ENCODE data around the gene FZD7.

Gene FZD7

DNA sequence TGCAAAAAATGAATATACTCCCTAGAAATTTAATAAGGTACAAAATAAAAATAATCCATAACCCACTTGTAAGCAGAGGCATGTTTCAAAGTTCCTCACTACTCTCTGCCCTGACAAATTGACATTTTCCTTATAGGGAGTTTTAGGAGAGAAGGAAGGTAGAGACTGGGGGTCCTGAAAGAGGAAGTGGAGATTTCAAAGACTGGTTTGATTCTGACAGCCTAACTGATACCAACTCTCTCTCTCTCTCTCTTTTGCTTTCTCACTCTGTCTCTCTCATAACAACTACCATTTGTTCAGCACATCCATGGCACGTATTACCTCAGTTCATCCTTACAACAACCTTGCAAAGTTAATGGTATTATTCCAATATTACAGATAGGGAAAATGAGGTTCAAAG is 18.6 kb downstream of the FZD7 start:
- H3K4me1 Mint-ChIP-seq (ENCODE audit: low read depth): no peaks in the 10 kb centered on the region
- no peak for DNase-seq (ENCODE audit: low spot score)
- no peaks in the 10 kb centered on the region for H3K36me3 Mint-ChIP-seq (ENCODE audit: low read depth)
- H3K27ac Mint-ChIP-seq: no peak overlapping the region
- H3K9me3 Mint-ChIP-seq: no peaks in the 10 kb centered on the region
- H3K4me3 Mint-ChIP-seq: no peak overlapping the region
- H3K27me3 Mint-ChIP-seq (ENCODE audit: low read depth): peaks cover 41% of the 10 kb centered on the region

DNA sequence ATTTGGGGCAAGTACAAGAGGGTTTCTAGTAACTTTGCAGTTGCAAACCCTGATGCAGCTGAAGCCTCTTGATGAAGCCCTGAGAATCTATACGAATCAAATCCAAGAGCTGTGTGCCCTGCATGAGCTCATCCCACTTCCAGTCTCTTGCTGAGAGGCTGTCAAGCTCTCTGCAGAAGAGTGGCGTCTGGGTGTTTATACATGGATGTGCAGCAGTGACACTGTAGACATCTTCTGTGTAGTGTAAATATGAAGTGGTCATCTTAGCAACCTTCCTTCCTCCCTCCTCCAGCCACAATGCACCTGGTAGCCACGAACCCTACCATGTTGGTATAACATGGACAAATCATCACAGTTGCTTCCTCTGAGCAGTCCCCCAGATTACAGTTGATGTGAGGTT is 21.0 kb downstream of the FZD7 start:
- H3K9me3 Mint-ChIP-seq: no peaks in the 10 kb centered on the region
- H3K4me1 Mint-ChIP-seq (ENCODE audit: low read depth): no peaks in the 10 kb centered on the region
- peaks cover 46% of the 10 kb centered on the region for H3K27me3 Mint-ChIP-seq (ENCODE audit: low read depth)
- no peak overlapping the region for H3K27ac Mint-ChIP-seq
- DNase-seq (ENCODE audit: low spot score): no peak
- no peaks in the 10 kb centered on the region for H3K36me3 Mint-ChIP-seq (ENCODE audit: low read depth)
- no peak overlapping the region for H3K4me3 Mint-ChIP-seq

DNA sequence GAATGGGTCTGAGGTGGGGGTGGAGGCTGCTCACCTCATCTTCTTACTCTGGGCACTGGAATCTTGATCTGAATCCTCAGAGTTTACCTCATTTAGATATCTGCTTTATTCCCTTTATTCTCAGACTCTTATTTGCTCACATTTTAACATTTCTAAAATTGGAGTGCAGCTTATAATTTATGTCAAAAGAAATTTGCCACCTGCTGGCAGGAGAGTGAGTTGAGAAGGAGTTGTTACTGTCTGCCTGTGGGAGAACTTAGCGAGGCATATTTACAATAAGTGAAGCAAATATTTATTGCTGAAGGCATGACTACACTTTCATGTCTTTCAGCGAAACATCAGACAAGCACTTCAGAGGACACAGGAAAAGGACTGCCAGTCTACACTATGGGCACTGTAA is 23.0 kb downstream of the FZD7 start:
- Mint-ChIP-seq H3K27ac (no peak overlapping the region), H3K9me3 (no peaks in the 10 kb centered on the region), H3K4me1 (ENCODE audit: low read depth) (no peaks in the 10 kb centered on the region), H3K4me3 (no peak overlapping the region), H3K36me3 (ENCODE audit: low read depth) (no peaks in the 10 kb centered on the region), H3K27me3 (ENCODE audit: low read depth) (peaks cover 38% of the 10 kb centered on the region)
- DNase-seq (ENCODE audit: low spot score): no peak

DNA sequence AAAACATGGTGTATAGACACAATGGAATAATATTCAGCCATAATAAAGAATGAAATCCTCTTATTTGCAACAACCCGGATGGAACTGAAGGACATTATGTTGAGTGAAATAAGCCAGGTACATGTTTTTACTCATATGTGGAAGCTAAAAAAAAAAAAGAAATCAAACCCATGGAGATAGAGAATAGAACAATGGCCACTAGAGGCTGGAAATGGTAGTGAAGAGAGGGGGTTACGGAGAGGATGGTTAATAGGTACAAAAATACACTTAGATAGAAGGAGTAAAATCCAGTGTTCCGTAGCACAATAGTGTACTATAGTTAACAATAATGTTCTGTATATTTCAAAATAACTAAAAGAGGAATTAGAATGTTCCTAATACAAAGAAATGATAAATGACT is 26.6 kb downstream of the FZD7 start:
- Mint-ChIP-seq H3K27ac (no peak overlapping the region), H3K4me3 (no peak overlapping the region), H3K27me3 (ENCODE audit: low read depth) (peaks cover 23% of the 10 kb centered on the region), H3K36me3 (ENCODE audit: low read depth) (no peaks in the 10 kb centered on the region), H3K4me1 (ENCODE audit: low read depth) (no peaks in the 10 kb centered on the region), H3K9me3 (no peaks in the 10 kb centered on the region)
- no peak for DNase-seq (ENCODE audit: low spot score)

DNA sequence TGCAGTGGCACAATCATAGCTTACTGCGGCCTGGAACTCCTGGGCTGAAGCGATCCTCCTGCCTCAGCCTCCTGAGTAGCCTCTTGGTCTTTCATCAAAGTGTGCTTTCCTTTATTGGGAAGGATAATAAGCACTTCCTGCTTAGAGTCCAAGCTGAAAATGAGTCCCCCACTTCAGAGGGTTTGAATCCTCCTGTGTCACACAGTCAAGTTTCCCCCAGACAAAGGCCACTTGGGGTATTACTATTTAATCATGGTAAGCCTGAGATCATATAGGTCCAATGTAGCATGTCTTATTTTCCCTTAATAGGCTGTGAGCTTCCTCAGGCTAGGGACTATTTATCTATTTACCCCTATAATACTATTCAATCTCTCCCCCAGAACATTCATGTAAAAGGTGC is 28.0 kb downstream of the FZD7 start:
- Mint-ChIP-seq H3K27ac (no peak overlapping the region), H3K4me1 (ENCODE audit: low read depth) (no peaks in the 10 kb centered on the region), H3K27me3 (ENCODE audit: low read depth) (peaks cover 17% of the 10 kb centered on the region), H3K36me3 (ENCODE audit: low read depth) (no peaks in the 10 kb centered on the region), H3K4me3 (no peak overlapping the region), H3K9me3 (no peaks in the 10 kb centered on the region)
- DNase-seq (ENCODE audit: low spot score): no peak

DNA sequence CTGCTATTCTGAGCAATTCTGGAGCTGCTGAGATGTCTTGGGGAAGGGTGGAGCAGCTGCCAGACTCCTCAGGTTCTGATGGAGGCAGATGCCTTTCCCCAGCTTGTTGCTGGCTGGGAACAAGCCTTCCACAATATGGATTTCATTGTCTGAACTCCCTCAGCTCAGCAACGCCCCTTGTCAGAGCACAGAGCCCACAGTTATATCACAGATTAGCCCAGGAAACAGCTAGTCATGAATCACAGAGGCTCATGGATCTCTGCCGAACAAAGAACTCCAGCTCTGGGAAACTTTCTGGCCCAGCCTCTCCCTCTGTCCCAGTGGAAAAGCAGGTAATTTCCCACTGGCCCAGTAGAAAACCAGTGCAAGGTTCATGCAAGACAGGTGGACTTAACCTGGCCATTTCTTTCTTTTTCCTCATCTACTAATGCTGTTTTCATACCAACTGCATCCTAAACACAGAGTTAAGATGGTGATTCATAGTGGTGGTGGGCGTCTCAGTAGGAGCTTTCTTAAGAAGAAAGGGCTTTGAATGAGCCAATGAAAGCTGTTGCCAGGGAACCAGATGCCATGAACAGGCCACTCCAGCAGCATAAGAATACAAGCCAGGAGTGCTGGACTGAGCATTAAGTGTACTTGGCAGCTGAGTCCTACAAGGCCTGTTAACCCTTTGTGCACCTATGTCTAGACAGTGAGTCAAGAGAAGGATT is 30.7 kb downstream of the FZD7 start:
- Mint-ChIP-seq H3K27ac (no peak overlapping the region), H3K36me3 (ENCODE audit: low read depth) (no peaks in the 10 kb centered on the region), H3K9me3 (no peaks in the 10 kb centered on the region), H3K4me1 (ENCODE audit: low read depth) (no peaks in the 10 kb centered on the region), H3K27me3 (ENCODE audit: low read depth) (peaks cover 8% of the 10 kb centered on the region), H3K4me3 (no peak overlapping the region)
- DNase-seq (ENCODE audit: low spot score): no peak

DNA sequence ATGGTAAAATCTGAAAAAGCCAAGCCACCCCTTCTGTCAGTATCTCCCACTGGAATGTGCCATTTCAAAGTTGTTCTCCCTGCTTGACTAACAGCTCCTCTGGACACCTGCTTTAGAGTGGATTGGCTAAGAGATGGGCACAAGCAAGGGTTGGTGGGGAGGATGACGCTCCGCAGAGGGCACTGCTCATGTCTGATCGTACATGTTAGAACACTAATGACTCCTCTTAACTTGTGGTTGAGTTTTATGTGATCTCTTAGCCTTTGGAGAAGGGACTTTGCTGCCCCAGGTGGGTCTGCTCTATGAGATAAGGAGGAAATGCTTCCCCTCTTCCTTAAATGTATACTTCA is 31.2 kb downstream of the FZD7 start:
- no peak for DNase-seq (ENCODE audit: low spot score)
- no peaks in the 10 kb centered on the region for H3K4me1 Mint-ChIP-seq (ENCODE audit: low read depth)
- H3K27ac Mint-ChIP-seq: no peak overlapping the region
- H3K36me3 Mint-ChIP-seq (ENCODE audit: low read depth): no peaks in the 10 kb centered on the region
- peaks cover 5% of the 10 kb centered on the region for H3K27me3 Mint-ChIP-seq (ENCODE audit: low read depth)
- H3K4me3 Mint-ChIP-seq: no peak overlapping the region
- no peaks in the 10 kb centered on the region for H3K9me3 Mint-ChIP-seq

DNA sequence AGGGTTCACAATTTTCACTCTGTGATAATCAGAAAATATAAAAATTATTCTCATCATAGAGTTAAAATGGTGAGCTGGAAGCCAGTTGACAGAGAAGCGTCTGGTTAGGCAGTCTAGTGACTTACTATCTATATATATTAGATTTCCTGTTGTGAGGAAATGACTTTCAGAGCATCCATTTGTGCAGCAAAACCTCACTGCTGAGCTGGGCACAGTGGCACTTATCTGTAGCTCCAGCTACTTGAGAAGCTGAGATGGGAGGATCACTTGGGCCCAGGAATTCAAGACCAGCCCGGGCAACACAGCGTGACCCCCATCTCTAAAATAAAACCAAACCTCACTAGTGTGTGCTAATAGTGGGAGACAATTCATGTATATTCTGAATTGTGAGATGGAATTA is 32.2 kb downstream of the FZD7 start:
- no peaks in the 10 kb centered on the region for H3K9me3 Mint-ChIP-seq
- DNase-seq (ENCODE audit: low spot score): no peak
- no peaks in the 10 kb centered on the region for H3K4me1 Mint-ChIP-seq (ENCODE audit: low read depth)
- H3K27me3 Mint-ChIP-seq (ENCODE audit: low read depth): no peaks in the 10 kb centered on the region
- H3K27ac Mint-ChIP-seq: no peak overlapping the region
- H3K36me3 Mint-ChIP-seq (ENCODE audit: low read depth): no peaks in the 10 kb centered on the region
- no peak overlapping the region for H3K4me3 Mint-ChIP-seq

DNA sequence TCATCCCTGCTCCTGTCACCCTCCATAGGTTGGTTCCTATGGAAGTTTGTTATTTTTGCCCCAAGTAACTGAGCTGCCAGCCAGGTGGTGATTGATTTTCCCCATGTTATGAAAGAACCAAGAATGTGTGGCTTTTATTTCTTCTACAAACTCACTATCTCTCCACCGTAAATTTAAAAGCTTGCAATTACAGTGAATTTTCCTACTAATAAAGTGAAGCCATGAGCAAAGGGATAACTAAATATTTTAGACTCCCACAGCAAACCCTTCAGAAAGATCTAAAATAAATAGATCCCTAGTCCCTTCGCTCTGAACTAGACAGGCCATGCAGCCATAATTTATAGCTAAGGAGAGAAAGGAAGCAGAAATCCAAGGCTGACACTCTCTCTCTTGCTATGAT is 33.2 kb downstream of the FZD7 start:
- Mint-ChIP-seq H3K4me3 (no peak overlapping the region), H3K9me3 (no peaks in the 10 kb centered on the region), H3K4me1 (ENCODE audit: low read depth) (no peaks in the 10 kb centered on the region), H3K36me3 (ENCODE audit: low read depth) (no peaks in the 10 kb centered on the region), H3K27ac (no peak overlapping the region), H3K27me3 (ENCODE audit: low read depth) (no peaks in the 10 kb centered on the region)
- DNase-seq (ENCODE audit: low spot score): no peak

DNA sequence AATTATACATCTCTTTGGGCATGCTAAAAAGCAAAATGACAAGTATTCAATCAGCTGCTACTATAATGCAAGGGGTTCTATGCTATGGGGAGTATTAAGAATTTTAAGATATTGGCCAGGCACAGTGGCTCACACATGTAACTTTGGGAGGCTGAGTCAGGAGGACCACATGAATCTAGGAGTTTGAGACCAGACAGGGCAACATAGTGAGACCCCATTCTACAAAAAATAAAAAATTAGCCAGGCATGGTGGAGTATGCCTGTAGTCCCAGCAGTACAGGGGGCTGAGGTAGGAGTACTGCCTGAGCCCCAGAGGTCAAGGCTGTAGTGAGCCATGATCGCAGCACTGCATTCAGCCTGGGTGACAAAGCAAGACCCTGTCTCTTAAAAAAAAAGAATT is 33.9 kb downstream of the FZD7 start:
- Mint-ChIP-seq H3K9me3 (no peaks in the 10 kb centered on the region), H3K27me3 (ENCODE audit: low read depth) (no peaks in the 10 kb centered on the region), H3K36me3 (ENCODE audit: low read depth) (no peaks in the 10 kb centered on the region), H3K27ac (no peak overlapping the region), H3K4me1 (ENCODE audit: low read depth) (no peaks in the 10 kb centered on the region), H3K4me3 (no peak overlapping the region)
- DNase-seq (ENCODE audit: low spot score): no peak

DNA sequence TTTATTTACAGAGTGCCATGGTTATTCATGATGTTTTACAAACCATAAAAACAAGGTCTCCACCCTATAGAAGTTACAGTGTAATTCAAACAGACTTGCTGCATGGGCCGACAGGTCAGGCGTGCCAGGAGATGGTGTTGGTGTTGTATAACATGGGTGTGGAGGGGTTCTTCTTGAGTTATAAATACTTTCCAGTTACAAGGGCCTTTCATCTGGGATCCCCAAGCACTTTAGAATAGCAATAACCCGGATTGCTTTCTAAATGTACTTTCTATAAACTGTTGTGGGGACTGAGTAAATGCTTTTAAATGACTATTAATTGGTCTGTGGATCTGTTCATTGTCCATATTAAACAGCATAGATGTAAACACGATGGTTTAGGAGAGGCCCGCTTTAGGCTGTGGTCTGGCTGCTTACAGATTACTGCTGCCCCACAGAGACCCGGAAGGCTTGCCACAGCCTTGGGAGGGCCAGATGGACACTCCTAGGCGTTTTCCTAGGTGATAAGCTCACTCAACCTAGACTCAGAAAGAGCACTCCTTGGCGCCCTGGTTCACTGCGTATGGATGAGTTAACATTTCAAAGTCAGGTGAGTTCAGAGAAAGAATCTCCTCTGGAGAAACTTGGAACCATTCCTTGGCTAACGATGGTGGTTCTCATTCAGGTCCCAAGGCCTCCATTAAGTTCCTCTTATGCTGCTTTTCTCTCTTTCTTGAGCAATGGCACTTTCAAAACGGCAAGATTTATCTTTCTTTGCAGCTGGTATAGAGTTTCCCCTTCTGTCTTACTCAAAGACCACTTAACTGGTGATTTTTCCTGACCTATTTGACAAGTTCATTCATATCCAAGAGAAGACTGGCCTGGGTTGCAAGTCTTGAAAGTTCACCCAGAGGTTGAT is 35.8 kb downstream of the FZD7 start:
- Mint-ChIP-seq H3K36me3 (ENCODE audit: low read depth) (no peaks in the 10 kb centered on the region), H3K4me1 (ENCODE audit: low read depth) (no peaks in the 10 kb centered on the region), H3K27ac (no peak overlapping the region), H3K27me3 (ENCODE audit: low read depth) (no peaks in the 10 kb centered on the region), H3K4me3 (no peak overlapping the region), H3K9me3 (no peaks in the 10 kb centered on the region)
- DNase-seq (ENCODE audit: low spot score): no peak

DNA sequence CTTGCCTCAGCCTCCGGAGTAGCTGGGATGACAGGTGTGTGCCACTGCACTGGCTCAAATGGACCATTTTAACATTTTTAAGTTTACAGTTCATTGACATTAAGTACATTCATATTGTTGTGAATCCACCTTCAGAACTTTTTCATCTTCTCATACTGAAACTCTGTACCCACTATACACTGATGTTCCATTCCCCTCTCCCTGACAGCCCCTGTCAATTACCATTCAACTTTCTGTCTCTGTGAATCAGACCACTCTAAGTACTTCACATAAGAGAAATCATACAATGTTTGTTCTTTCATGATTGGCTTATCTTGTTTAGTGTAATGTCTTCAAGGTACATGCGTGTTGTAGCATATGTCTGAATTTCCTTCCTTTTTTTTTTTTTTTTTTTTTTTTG is 37.5 kb downstream of the FZD7 start:
- Mint-ChIP-seq H3K36me3 (ENCODE audit: low read depth) (no peaks in the 10 kb centered on the region), H3K4me1 (ENCODE audit: low read depth) (no peaks in the 10 kb centered on the region), H3K27me3 (ENCODE audit: low read depth) (peaks cover 3% of the 10 kb centered on the region), H3K27ac (no peak overlapping the region), H3K9me3 (no peaks in the 10 kb centered on the region), H3K4me3 (no peak overlapping the region)
- no peak for DNase-seq (ENCODE audit: low spot score)

DNA sequence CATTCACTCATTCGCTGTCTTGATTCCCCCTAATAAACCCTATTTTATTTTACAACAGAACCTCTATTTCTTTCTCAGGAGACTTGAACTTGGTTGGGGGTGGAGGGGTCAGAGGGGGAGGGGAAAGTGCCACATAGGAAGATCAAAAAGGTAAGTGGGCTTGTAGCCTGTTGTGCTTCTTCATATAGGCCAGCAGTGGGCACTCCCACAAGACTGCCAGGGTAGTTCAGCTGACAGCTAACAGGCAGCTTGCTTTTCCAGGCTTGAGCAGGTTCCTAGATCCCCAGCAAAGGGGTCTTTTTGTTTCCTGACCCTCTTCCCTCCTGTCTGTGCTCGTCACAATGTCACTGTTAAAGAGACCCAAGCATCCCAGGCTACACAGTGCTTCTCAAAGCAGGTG is 38.6 kb downstream of the FZD7 start:
- Mint-ChIP-seq H3K27me3 (ENCODE audit: low read depth) (peaks cover 5% of the 10 kb centered on the region), H3K27ac (no peak overlapping the region), H3K9me3 (no peaks in the 10 kb centered on the region), H3K36me3 (ENCODE audit: low read depth) (no peaks in the 10 kb centered on the region), H3K4me3 (no peak overlapping the region), H3K4me1 (ENCODE audit: low read depth) (no peaks in the 10 kb centered on the region)
- DNase-seq (ENCODE audit: low spot score): no peak

DNA sequence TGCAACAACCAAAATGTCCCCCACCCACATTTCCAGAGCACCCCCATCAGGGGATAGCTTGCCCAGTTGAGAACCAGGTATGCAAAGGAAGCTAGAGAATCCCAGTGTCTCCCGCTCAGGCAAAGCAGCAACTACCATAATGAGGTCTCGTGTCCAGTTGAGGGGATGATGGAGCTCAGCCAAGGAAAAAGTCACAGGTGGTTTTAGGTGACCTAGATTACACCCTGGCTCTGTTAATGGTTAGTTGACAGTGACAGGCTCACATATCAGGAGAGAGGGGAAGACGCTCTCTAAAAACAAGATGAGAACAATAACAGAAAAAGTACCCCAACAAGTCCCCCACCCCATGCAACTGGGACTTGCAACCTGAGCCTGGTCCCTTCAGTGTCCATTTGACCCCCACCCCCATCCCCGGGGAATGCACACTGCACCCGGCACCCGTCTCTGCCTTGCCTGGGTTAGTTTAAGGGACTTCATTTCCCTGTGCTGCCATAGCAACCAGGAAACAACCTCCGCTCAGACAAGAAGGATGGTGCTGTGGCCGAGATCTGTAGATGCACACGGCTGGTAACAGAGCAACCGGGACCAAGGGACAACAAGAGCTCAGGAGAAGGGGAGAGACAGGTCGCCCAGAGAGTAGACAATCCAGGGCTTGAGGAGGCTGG is 39.2 kb downstream of the FZD7 start, which contains the start of gene KIAA2012:
KIAA2012 (plus strand) TSS at position 519 of the 665 bp plus-strand sequence. CDS start 373 bp downstream, outside the sequence.
- no peaks in the 10 kb centered on the region for H3K4me1 Mint-ChIP-seq (ENCODE audit: low read depth)
- no peaks in the 10 kb centered on the region for H3K36me3 Mint-ChIP-seq (ENCODE audit: low read depth)
- H3K27ac Mint-ChIP-seq: no peak within 1 kb of the TSS
- H3K27me3 Mint-ChIP-seq (ENCODE audit: low read depth): peaks cover 7% of the 10 kb centered on the region
- no peak for DNase-seq (ENCODE audit: low spot score)
- H3K4me3 Mint-ChIP-seq: no peak within 1 kb of the TSS
- no peaks in the 10 kb centered on the region for H3K9me3 Mint-ChIP-seq

Measured in T-helper 2 cell treated with Interferon-gamma antibody and Interleukin-4, amounts not matched to agents 5 μg/mL and 100 μg/mL, for 36 hours (primary cell).